GM13976 (cell line): ENCODE data around the gene MGARP.

Source experiments
- DNase-seq: peaks from one replicate; pipeline ENCODE4 v3.0.0; 2012; ENCODE audit warnings: low spot score
- CTCF ChIP-seq: IDR thresholded peaks from 2 replicates; pipeline ENCODE4 v1.5.1; 2012; ENCODE audit warnings: borderline replicate concordance, mild to moderate bottlenecking; ENCODE audit not compliant: insufficient read depth; ENCODE audit errors: extremely low read depth, missing control alignments, control extremely low read depth
- in situ Hi-C: fragments of 300-500 bp; cut with MboI; formaldehyde crosslinking; loops from one replicate; pipeline ENCODE4 v1.12.0; 2022; ENCODE audit warnings: low sequenced_read_pairs, mixed read lengths, inconsistent platforms; ENCODE audit not compliant: unreplicated experiment

The MGARP gene

GRCh38 chr4:139239127-139239772, 40.8 kb downstream of the MGARP start:
- TF ChIP-seq CTCF, result no peak
- no peak for DNase-seq
- in situ Hi-C loops, result no loop called here

- no peak for TF ChIP-seq CTCF
- in situ Hi-C loops, result no loop called here
- DNase-seq, result no peak
Observed at GRCh38 chr4:139234253-139234652, 45.8 kb downstream of the MGARP start.

- peak; percentile 41 for TF ChIP-seq CTCF
- in situ Hi-C loops, result no loop called here
- peak; percentile 55 for DNase-seq
Observed at GRCh38 chr4:139229534-139230039, 50.4 kb downstream of the MGARP start.

- in situ Hi-C loops, result no loop called here
- peak; percentile 31 for TF ChIP-seq CTCF
- DNase-seq, result no peak
Observed at GRCh38 chr4:139227729-139228404, 52.2 kb downstream of the MGARP start.

- no peak for TF ChIP-seq CTCF
- in situ Hi-C loops, result no loop called here
- DNase-seq, result no peak
Observed at GRCh38 chr4:139223682-139224317, 56.2 kb downstream of the MGARP start.

- in situ Hi-C loops, result no loop called here
- TF ChIP-seq CTCF, result no peak
- DNase-seq, result no peak
Observed at GRCh38 chr4:139222215-139222614, 57.8 kb downstream of the MGARP start.
